NCI-H1105 treated with DMSO at 0.1 percent for 48 hours (cell line): Measurements from ENCODE around the gene HSD17B10.
"Not testable (repeated sequence)": the region's sequence is repeated elsewhere in the genome, so short reads cannot be mapped to it uniquely, and the experiment has no call there.

ENCODE experiments used
- DNase-seq: peaks from one replicate; lab custom pipeline; 2025; lab: John Stamatoyannopoulos, UW

The HSD17B10 gene

GRCh38 chrX:53437206-53437605 lies 3.0 kb upstream of the HSD17B10 start:
- no peak for DNase-seq

DNA sequence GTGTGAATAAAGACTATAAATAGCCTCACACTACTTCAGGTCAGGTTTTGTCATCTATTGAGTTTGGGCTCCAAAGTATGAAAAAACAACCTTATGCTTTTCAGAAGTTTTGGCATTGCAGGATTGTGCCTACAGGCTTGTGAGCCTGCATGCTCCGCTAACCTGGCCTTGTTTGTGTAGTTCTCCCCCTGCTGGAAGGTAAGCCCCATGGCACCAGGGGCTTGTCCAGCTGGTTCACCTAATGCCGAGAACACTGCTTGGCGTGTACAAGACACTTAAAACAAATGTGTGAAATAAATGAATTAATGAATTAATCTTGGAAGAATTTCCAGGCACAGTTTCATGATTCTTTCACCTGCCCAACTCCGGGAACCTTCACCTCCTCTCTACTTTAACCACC lies 1.8 kb upstream of the HSD17B10 start:
- DNase-seq: peak; percentile 56

GRCh38 chrX:53430231-53430630 lies 3.9 kb downstream of the HSD17B10 start:
- no peak for DNase-seq

GRCh38 chrX:53429755-53430154 lies 4.4 kb downstream of the HSD17B10 start:
- no peak for DNase-seq

DNA sequence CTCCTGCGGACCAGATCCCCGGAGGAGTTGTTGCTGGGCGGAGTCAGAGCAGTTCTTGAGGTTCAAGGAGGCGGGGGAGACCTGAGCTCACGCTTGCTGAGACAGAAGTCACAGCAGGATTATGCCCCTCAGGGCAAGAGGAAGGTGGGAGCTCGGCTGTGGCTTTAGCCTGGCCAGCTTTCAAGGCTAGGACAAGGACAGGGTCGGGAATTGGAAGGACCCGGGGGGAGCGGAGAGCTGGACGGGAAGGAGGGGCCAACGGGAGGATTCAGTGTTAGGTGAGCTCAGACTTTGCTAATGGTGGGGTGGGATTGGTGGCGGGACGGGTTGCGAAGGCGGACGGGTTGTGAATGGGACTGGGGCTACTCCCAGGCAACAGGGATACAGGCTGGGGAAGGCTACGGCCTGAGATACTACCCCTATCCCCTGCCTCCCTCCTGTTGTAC lies 11.3 kb downstream of the HSD17B10 start, which contains the start of gene RIBC1:
Gene RIBC1 (plus strand): TSS at position 13 of the 446 bp plus-strand sequence. CDS start 3,404 bp downstream, outside the sequence.
- DNase-seq: no peak

DNA sequence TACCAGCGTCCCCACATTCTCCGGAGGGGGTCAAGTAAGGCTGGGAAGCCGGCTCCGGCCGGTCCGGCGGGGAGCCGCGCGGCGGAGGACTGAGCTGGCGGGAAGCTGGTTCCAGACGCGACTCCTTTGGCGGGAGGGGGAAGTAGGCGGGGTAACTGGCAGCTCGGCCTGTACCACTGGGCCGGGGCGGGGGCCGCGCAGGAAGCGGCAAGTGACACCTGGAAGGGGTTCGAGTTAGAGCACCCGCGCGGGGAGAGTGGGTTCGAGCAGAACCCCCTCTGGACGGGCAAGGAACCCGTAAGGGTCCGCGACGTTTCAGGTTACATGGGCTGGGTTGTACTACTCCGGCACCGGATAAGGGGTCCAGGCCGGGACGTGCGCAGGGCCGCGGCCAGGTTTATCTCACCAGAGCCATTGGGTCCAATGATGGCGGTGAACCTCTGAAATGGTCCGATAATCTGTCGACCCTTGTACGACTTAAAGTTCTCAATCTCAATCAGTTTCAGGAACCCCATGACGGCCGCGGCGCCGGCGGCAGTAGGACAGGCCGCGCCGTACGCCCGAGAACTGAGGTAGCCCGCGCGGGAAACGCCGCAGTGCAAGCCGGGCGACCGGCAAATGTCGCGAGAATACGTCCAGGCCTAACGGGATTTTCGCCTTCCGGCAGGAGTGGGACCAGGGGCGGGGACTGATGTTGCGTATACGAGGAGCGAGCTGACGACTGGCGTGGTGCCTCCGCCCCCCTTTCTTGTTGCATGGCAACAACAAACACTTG lies 11.9 kb downstream of the HSD17B10 start, which contains the start of gene SMC1A:
Gene SMC1A (minus strand): TSS at position 569 of the 775 bp plus-strand sequence. CDS start 54 bp downstream, at position 515.
- peak; percentile 94 for DNase-seq

DNA sequence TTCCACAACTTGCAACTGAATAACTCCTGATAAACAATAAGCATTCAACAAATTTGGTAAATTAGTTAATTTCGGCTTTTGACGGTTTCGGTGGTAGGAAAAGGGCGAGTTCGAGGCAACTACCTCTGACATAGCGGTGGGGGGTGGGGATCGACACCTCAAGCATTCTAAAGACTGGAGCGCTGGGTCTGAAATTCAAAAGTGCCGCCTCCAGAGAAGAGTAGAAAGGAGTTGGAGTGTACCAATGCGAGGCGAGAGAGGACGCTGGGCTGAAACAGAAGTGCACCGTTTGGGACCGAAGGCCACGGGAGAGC lies 12.4 kb downstream of the HSD17B10 start:
- DNase-seq: peak; percentile 37

DNA sequence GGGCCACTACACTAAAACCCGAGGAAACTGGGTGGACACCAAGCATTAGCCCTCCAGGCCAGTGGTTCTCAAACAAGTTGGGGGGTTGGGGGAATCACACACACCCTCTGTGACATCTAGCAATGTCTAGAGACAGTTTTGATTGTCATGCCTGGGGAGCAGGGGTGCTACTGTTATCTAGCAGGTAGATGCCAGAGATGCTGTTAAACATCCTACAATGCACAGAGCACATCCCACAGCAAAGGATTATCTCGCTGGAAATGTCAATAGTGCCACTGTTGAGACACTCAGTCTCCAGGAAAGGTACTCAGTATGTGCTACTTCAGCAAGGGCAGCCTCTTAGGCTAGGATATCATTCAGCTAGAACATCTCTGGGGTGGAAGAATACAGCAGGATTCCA lies 13.0 kb downstream of the HSD17B10 start:
- DNase-seq: no peak

- DNase-seq: not testable (repeated sequence)
These were observed 13.8 kb downstream of the HSD17B10 start for GRCh38 chrX:53420351-53420750.

DNA sequence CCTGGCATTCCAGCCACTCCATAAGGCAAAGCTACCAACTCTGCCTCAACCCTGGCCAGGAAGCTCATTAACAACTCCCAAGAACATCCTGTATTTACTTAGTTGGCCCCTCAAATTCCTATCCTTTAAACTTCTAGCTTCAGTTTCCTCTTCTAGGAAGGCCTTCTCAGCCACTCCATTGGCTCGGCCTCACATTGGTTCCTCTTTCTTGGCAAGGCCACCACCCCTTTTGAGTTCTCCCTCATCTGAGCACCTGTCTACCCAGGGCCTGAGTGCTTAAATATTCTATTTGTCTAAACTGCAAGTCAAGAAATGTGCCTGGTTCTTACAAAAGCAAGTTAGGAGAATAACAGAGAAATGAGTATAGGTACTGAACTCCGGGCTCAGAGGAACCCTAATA lies 21.7 kb downstream of the HSD17B10 start:
- no peak for DNase-seq

DNA sequence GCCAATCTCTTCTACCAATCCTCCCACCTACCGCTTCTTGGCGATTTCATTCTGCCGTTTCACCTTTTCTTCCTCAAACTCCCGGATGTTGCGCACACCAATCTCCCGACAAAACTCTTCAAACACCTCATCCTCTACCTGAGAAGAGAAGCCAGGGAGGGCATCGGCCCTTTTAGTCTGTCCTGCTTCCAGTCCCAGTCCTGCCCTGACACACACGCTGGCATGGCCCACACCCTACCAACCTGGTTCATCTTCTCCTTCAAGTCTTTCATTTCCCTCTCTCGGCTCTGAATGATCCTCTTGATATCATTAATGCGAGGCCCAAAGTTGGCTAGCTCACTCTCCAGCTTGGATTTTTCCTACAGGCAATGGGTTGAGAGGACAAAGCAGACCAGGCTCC lies 30.6 kb downstream of the HSD17B10 start:
- DNase-seq: no peak

DNA sequence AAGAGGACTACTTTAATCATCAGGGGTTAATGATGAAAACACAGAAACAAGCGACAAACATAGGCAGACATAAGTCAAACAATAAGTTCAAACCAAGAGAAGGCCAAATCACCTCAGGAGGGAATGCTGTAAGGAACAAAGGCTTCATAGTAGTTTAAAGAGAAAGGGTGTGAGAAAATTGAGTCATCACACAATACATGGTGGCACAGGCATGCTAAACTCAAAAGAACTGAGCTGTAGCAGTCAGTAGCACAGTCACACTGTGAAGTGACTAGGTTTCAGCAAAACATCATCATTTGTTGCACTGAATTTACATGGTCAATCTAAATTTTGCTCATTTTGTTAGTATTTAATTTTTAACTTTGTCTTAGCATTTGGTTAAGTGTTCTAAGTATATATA lies 36.0 kb downstream of the HSD17B10 start:
- DNase-seq: no peak

GRCh38 chrX:53395605-53396298 lies 38.4 kb downstream of the HSD17B10 start:
- no peak for DNase-seq

- DNase-seq: no peak
These were observed 50.6 kb downstream of the HSD17B10 start for GRCh38 chrX:53383376-53384076.
